OCI-LY1 (cell line): ENCODE data around the gene KCNA10.

Experiments used
- CTCF ChIP-seq: fragments of 200-600 bp; sonication (generic), shearing (Covaris generic); IDR thresholded peaks from 2 replicates; pipeline ENCODE4 v1.5.1; 2017; ENCODE audit warnings: mild to moderate bottlenecking, antibody characterized with exemption, low read length, moderate library complexity, mixed read lengths
- EZH2 ChIP-seq: fragments of 200-600 bp; sonication (generic), shearing (Covaris generic); IDR thresholded peaks from 2 replicates; pipeline ENCODE4 v1.8.0; 2017; ENCODE audit warnings: borderline replicate concordance, mixed run types, mild to moderate bottlenecking, antibody characterized with exemption, low read length, moderate library complexity, mixed read lengths

GRCh38 chr1:110509655-110510054 is 9.3 kb downstream of the KCNA10 start:
- no peak for TF ChIP-seq EZH2
- no peak for TF ChIP-seq CTCF
